GM21360 (cell line): ENCODE data around the gene ADRM1.

Experiments used
- ATAC-seq: cut with Tn5 transposase; IDR thresholded peaks from one replicate; pipeline ENCODE4 v1.9.1; 2021; ENCODE audit warnings: mild to moderate bottlenecking, moderate library complexity; ENCODE audit not compliant: unreplicated experiment

ADRM1 gene

GRCh38 chr20:62334881-62335280, 32.1 kb downstream of the ADRM1 start:
- ATAC-seq: no peak

GRCh38 chr20:62335532-62335931, 32.7 kb downstream of the ADRM1 start:
- ATAC-seq: no peak

GRCh38 chr20:62336329-62336728, 33.5 kb downstream of the ADRM1 start:
- no peak for ATAC-seq

GRCh38 chr20:62336775-62337557, 34.2 kb downstream of the ADRM1 start:
- no peak for ATAC-seq

GRCh38 chr20:62337558-62338293, 34.9 kb downstream of the ADRM1 start:
- ATAC-seq: no peak

- ATAC-seq: no peak
Observed at GRCh38 chr20:62338294-62338620, 35.5 kb downstream of the ADRM1 start.

- peak; percentile 66 for ATAC-seq
Observed at GRCh38 chr20:62339647-62340062, 36.9 kb downstream of the ADRM1 start.

GRCh38 chr20:62342910-62343309, 40.1 kb downstream of the ADRM1 start:
- ATAC-seq: no peak

GRCh38 chr20:62344092-62344491, 41.3 kb downstream of the ADRM1 start:
- no peak for ATAC-seq

GRCh38 chr20:62344782-62345181, 42.0 kb downstream of the ADRM1 start:
- no peak for ATAC-seq

- ATAC-seq: no peak
Observed at GRCh38 chr20:62345681-62346370, 43.0 kb downstream of the ADRM1 start.

- no peak for ATAC-seq
Observed at GRCh38 chr20:62346398-62347150, 43.8 kb downstream of the ADRM1 start.

- ATAC-seq: no peak
Observed at GRCh38 chr20:62347151-62347404, 44.3 kb downstream of the ADRM1 start.

GRCh38 chr20:62347445-62347844, 44.6 kb downstream of the ADRM1 start:
- ATAC-seq: no peak

GRCh38 chr20:62348604-62349003, 45.8 kb downstream of the ADRM1 start:
- ATAC-seq: no peak

GRCh38 chr20:62349556-62350097, 46.8 kb downstream of the ADRM1 start:
- no peak for ATAC-seq

GRCh38 chr20:62350098-62350628, 47.4 kb downstream of the ADRM1 start:
- ATAC-seq: no peak

GRCh38 chr20:62350629-62351422, 48.0 kb downstream of the ADRM1 start:
- ATAC-seq: no peak

- ATAC-seq: no peak
Observed at GRCh38 chr20:62351469-62352401, 48.9 kb downstream of the ADRM1 start.
